Kidney glomerular epithelial cell (primary cell): ENCODE measurements around the gene NFIB.

ENCODE experiments used
- DNase-seq: peaks from one replicate; lab custom pipeline; 2025; lab: John Stamatoyannopoulos, UW

Gene NFIB

DNA sequence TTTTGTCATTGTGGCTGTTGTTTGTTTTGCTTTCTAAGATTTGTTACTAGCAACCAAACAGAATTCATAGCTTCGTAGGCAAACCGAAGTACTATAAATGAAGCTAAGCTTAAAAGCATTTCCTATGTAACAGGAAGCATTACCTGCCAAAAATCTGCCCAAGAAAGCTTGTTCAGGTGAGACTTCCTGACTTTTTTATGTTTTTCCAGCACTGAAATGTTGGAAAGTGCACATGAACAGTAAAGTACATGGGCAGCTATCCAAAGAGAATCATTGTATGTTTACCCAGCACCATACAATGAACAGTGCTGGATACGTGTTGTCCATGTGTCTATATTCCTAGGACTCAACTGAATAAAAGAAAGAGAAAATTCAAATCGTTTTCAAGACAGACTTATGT is 247.1 kb downstream of the NFIB start:
- no peak for DNase-seq

GRCh38 chr9:14066032-14066431 is 247.9 kb downstream of the NFIB start:
- DNase-seq: no peak

GRCh38 chr9:14064940-14065339 is 249.0 kb downstream of the NFIB start:
- no peak for DNase-seq

- DNase-seq: no peak
Measured at GRCh38 chr9:14063756-14064155, 250.2 kb downstream of the NFIB start.

- DNase-seq: no peak
Measured at GRCh38 chr9:14062586-14063221, 251.2 kb downstream of the NFIB start.

DNA sequence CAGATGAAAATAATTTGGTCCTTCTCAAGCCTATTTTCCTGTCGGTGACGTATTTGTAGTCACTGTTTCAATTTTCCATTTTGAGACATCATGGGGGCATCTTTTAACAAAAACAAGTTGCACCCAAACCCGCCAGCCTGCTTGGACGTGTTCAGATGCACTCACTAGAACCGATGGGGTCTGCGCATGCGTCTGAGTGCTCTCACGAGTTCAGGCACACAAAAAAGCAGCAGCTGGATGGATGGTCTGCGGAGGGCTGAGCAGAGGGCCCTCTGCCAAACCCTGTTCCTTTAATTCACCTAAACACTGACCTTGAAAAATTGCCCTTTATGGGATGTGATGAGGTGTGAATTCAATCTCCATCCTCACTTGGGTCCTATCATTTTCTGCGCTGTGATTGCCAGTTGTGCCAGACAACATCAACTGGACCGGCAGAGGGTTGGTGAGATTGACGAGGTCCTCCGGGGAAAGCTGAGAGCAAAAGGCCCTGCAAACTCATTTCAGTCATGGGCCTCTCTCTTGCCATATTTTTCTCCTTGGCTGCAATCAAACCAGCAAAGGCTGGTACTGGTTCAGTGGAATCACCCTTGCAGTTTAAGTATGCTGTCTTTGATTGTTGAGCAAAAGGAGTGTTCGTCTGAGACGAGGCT is 251.9 kb downstream of the NFIB start:
- DNase-seq: no peak

- no peak for DNase-seq
Measured at GRCh38 chr9:14058325-14058688, 255.6 kb downstream of the NFIB start.

DNA sequence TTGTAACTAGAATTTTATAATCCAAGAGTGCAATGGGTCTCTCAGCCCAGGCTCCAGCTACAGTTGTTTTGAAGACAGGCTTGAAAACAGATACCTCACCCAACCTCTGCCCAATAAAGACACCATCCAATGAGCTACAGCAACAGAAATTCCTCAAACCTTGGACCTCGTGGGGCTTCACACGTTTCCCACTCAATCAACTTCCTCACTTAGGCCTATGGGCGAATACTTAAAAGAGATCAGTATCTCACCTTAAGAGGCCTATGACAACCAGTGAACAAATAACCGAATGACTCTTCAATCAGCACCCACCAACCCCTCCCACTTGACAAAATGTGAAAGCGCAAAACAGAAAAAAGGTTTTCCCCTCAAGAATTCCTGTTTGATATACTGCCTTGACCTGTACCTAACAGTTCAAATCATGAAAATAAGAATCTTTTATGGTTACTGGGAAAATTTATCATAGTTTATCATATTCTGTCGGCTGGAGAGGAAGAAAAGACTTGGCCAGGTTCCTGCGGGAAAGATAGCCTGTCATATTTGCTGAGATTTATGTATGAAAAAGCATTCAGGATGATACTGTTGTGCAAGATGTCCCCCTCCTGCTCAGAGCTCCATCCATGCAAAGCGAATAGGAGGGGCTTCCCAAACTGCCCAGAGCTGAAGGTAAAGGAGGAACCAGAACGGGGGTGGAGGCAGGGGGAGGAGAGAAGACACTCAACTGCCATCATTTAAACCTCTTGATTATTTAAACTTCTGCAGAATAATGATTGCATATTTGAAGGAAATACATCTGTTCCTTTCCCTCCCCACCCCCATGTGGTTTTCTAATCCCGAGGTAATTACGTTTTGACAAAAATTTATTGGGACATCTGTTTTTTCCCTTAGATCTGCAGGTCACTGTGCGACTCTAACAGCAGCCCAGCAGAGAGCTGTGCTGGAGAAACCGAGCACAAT is 256.3 kb downstream of the NFIB start:
- no peak for DNase-seq

- DNase-seq: no peak
Measured at GRCh38 chr9:14056316-14056861, 257.6 kb downstream of the NFIB start.

GRCh38 chr9:14054096-14054495 is 259.8 kb downstream of the NFIB start:
- no peak for DNase-seq

DNA sequence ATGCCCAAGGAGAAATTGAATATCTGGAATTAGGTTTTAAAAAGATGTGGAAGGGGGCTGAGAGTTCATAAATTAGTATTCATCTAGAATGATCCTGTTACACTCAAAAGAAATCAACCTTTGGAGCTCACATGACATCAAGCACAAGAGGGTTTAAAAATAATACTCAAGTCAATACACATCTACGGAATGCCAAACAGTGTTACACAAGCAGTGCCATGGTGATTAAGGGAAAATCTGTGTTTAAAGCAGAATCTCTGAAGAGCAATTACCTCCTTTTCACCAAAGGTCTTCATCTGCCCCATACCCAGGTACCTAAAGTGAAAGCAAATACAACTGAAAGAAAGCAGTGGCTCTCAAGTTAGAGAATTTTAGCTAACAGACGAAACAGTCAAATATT is 261.6 kb downstream of the NFIB start:
- DNase-seq: no peak

DNA sequence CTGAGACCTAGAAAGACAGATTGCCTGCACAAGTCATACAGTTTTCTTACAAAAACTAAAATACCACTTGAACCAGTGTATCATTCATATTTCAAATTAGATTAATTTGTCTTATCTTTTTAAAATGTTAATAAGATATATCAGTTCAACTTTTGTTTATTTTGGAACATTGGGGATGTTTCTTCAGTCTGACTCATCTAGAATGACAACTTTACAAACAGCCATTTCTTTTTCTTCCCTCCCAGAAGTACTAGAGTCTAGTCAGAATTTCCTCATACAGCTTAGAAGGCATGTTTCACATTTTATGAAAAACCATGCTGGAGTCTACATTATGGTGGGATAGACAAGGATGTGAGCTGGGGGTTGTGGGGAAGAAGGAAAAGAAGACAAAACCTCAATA is 262.5 kb downstream of the NFIB start:
- DNase-seq: no peak

DNA sequence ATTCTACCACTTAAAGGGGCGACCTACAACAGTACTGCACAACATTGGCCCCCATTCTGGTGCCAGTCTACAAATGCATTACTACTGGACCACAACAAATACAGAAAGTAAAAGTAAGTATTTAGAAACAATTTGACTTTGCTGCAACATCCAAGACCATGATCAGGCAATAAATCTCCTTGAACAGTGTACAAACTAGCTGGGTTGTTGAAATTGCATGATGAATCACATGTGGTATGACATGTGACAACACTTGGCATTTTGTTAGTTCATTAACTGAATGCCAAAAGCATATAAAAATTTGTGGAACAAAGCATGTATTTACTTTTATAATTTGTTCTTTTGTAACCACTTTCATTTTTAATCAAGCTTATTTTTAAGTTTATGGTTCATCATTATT is 270.5 kb downstream of the NFIB start:
- DNase-seq: no peak

GRCh38 chr9:14037331-14037730 is 276.6 kb downstream of the NFIB start:
- no peak for DNase-seq

- DNase-seq: no peak
Measured at GRCh38 chr9:14033067-14033466, 280.9 kb downstream of the NFIB start.
